MM.1S (cell line): ENCODE results near the gene ZBTB34.

Experiments used
- DNase-seq: peaks from one replicate; pipeline ENCODE4 v3.0.0-alpha.2; 2015
- H2AFZ ChIP-seq: fragments of 300-600 bp; sonication (generic); 2 replicates; pipeline ENCODE4 v1.6.0; 2016; ENCODE audit warnings: antibody characterized with exemption, low read length
- H3F3A ChIP-seq: fragments of 300-600 bp; sonication (generic); 2 replicates; pipeline ENCODE4 v1.6.1; 2016; ENCODE audit warnings: mild to moderate bottlenecking, antibody characterized with exemption, low read length, moderate library complexity, mixed read lengths; ENCODE audit not compliant: insufficient read depth
- H3K27ac ChIP-seq: fragments of 300-600 bp; sonication (generic); 2 replicates; pipeline ENCODE4 v1.5.1; 2016; ENCODE audit warnings: mild to moderate bottlenecking, low read length
- H3K27me3 ChIP-seq: fragments of 300-600 bp; sonication (generic); replicated peaks from 2 replicates; pipeline ENCODE4 v1.6.0; 2016; ENCODE audit warnings: low read length; ENCODE audit not compliant: insufficient read depth
- H3K36me3 ChIP-seq: fragments of 300-600 bp; sonication (generic); replicated peaks from 2 replicates; pipeline ENCODE4 v1.6.1; 2016; ENCODE audit warnings: mild to moderate bottlenecking, low read length, mixed read lengths; ENCODE audit not compliant: insufficient read depth
- H3K4me1 ChIP-seq: fragments of 300-600 bp; sonication (generic); 2 replicates; pipeline ENCODE4 v1.6.1; 2016; ENCODE audit warnings: low read length, mixed read lengths
- H3K4me2 ChIP-seq: fragments of 300-600 bp; sonication (generic); 2 replicates; pipeline ENCODE4 v1.6.0; 2016; ENCODE audit warnings: low read depth, low read length
- H3K4me3 ChIP-seq: fragments of 300-600 bp; sonication (generic); 2 replicates; pipeline ENCODE4 v1.5.1; 2016; ENCODE audit warnings: low read length, mixed read lengths
- H3K79me2 ChIP-seq: fragments of 300-600 bp; sonication (generic); 2 replicates; pipeline ENCODE4 v1.6.1; 2016; ENCODE audit warnings: mixed run types, low read length, mixed read lengths
- H3K9ac ChIP-seq: fragments of 300-600 bp; sonication (generic); 2 replicates; pipeline ENCODE4 v1.6.1; 2016; ENCODE audit warnings: low read length, mixed read lengths
- H3K9me2 ChIP-seq: fragments of 300-600 bp; sonication (generic); replicated peaks from 2 replicates; pipeline ENCODE4 v1.6.1; 2016; ENCODE audit warnings: mild to moderate bottlenecking, low read length, mixed read lengths; ENCODE audit not compliant: insufficient read depth
- H3K9me3 ChIP-seq: fragments of 300-600 bp; sonication (generic); replicated peaks from 2 replicates; pipeline ENCODE4 v1.6.1; 2016; ENCODE audit warnings: mild to moderate bottlenecking, low read length, mixed read lengths; ENCODE audit not compliant: insufficient read depth
- H4K20me1 ChIP-seq: fragments of 300-600 bp; sonication (generic); 2 replicates; pipeline ENCODE4 v1.6.1; 2016; ENCODE audit warnings: mild to moderate bottlenecking, low read length, moderate library complexity, mixed read lengths; ENCODE audit not compliant: insufficient read depth
- EZH2 ChIP-seq: fragments of 300-600 bp; sonication (generic); optimal IDR thresholded peaks from 2 replicates; pipeline ENCODE3; 2017; ENCODE audit warnings: low read depth, mild to moderate bottlenecking, antibody characterized with exemption, low read length, mixed read lengths
- EZH2phosphoT487 ChIP-seq: fragments of 300-600 bp; sonication (generic); IDR thresholded peaks from 2 replicates; pipeline ENCODE4 v1.6.1; 2018; ENCODE audit warnings: antibody characterized with exemption, low read length
- TF ChIP-seq, protein P1 (sequence below): fragments of 300-600 bp; sonication (generic); IDR thresholded peaks from 2 replicates; pipeline ENCODE4 v1.5.1; 2016; ENCODE audit warnings: antibody characterized with exemption, low read length, mixed read lengths

The ZBTB34 gene

DNA sequence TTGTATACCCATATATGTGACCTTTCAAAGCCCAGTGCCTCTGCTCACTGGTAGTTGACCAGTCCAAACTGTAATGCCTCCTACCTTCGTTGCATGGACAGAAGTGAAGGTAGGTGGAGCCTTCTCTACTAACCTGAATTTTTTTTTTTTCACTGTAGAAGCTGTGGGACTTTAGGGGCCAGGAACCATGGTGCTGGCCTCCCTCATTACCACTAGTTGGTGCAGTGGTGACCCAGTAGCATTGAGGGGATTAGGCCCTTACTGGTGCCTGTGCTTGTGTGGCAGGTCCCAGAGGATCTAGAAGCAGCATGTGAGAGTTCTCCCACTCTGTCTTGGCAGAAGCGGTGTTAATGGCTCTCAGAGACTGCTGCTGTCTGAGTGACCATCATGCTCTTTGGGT lies 56.5 kb downstream of the ZBTB34 start:
- Histone ChIP-seq H3F3A (no peaks in the 10 kb centered on the region; the same call in 1 of the 2 replicates), H3K27me3 (no peaks in the 10 kb centered on the region), H3K9ac (no peak overlapping the region), H3K4me2 (no peak overlapping the region), H3K9me2 (no peaks in the 10 kb centered on the region), H4K20me1 (no peaks in the 10 kb centered on the region), H3K9me3 (no peaks in the 10 kb centered on the region), H3K36me3 (no peaks in the 10 kb centered on the region), H3K27ac (no peak overlapping the region), H3K4me1 (peaks cover 8% of the 10 kb centered on the region; the same call in 1 of the 2 replicates), H3K79me2 (peaks cover 57% of the 10 kb centered on the region), H2AFZ (no peak overlapping the region), H3K4me3 (no peak overlapping the region)
- no peak for DNase-seq
- no peak for TF ChIP-seq EZH2
- TF ChIP-seq EZH2phosphoT487 = no peak
- TF ChIP-seq, protein P1, sequence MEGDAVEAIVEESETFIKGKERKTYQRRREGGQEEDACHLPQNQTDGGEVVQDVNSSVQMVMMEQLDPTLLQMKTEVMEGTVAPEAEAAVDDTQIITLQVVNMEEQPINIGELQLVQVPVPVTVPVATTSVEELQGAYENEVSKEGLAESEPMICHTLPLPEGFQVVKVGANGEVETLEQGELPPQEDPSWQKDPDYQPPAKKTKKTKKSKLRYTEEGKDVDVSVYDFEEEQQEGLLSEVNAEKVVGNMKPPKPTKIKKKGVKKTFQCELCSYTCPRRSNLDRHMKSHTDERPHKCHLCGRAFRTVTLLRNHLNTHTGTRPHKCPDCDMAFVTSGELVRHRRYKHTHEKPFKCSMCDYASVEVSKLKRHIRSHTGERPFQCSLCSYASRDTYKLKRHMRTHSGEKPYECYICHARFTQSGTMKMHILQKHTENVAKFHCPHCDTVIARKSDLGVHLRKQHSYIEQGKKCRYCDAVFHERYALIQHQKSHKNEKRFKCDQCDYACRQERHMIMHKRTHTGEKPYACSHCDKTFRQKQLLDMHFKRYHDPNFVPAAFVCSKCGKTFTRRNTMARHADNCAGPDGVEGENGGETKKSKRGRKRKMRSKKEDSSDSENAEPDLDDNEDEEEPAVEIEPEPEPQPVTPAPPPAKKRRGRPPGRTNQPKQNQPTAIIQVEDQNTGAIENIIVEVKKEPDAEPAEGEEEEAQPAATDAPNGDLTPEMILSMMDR = peak; percentile 11; the same call in 1 of the 2 replicates

DNA sequence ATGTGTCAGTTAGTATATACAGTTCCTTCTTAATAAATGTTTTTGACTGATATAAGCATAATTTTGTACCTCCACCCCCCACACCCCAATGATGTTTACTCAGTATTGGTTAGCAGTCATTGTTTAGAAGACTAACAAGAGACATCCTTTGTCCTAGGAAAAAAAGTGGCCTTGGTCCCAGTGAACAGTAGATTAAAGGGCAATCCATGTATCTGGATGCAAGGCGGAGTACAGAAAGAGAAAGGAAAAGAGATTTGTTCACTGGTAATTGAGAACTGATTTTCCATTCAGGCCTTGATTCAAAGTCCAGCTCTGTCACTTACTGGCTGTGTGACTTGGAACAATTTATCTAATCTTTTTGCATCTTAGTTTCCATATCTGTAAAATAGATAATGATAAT lies 58.8 kb downstream of the ZBTB34 start:
- no peak overlapping the region for H3K27ac ChIP-seq
- peaks cover 5% of the 10 kb centered on the region; the same call in 1 of the 2 replicates for H3K4me1 ChIP-seq
- no peak overlapping the region for H3K4me2 ChIP-seq
- H3K27me3 ChIP-seq = no peaks in the 10 kb centered on the region
- no peaks in the 10 kb centered on the region for H3K36me3 ChIP-seq
- no peak for TF ChIP-seq EZH2
- TF ChIP-seq, protein P1 = no peak
- no peak for TF ChIP-seq EZH2phosphoT487
- H3K4me3 ChIP-seq = no peak overlapping the region
- H4K20me1 ChIP-seq = no peaks in the 10 kb centered on the region
- no peaks in the 10 kb centered on the region for H3K9me2 ChIP-seq
- H3F3A ChIP-seq = no peaks in the 10 kb centered on the region; the same call in 1 of the 2 replicates
- no peak overlapping the region for H3K9ac ChIP-seq
- H3K9me3 ChIP-seq = no peaks in the 10 kb centered on the region
- no peak overlapping the region for H2AFZ ChIP-seq
- DNase-seq = no peak
- H3K79me2 ChIP-seq = peaks cover 80% of the 10 kb centered on the region

DNA sequence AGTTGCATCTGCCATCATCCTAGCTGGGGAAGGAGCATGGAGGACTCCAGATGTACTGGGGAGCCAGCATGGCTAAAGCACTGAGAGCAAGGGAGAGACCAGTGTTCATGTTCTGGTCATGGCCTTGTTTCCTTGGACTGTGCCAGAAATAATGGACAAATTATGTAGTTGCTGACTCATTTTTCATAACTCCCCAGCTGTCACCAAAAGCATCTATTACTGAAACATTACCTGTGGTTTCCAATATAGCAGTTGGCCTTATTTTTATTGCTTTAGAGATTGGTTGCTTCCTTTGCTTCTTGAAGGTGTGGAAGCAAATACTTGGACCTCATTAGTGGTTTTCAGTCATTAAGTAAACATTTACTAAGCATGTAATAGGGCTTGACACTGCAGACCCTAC lies 65.4 kb downstream of the ZBTB34 start:
- DNase-seq = peak; percentile 53
- peak overlapping the region; percentile 54; the same call in 1 of the 2 replicates for H3K27ac ChIP-seq
- H3K4me3 ChIP-seq = no peak overlapping the region
- H3K9me3 ChIP-seq = no peaks in the 10 kb centered on the region
- no peaks in the 10 kb centered on the region for H3K27me3 ChIP-seq
- H3K4me2 ChIP-seq = peak overlapping the region; percentile 27
- H3K36me3 ChIP-seq = no peaks in the 10 kb centered on the region
- peaks cover 70% of the 10 kb centered on the region for H3K79me2 ChIP-seq
- peaks cover 5% of the 10 kb centered on the region; the same call in 1 of the 2 replicates for H3F3A ChIP-seq
- no peaks in the 10 kb centered on the region for H4K20me1 ChIP-seq
- no peak overlapping the region for H3K9ac ChIP-seq
- TF ChIP-seq EZH2phosphoT487 (no peak), EZH2 (no peak)
- TF ChIP-seq, protein P1 = no peak
- H2AFZ ChIP-seq = no peak overlapping the region
- no peaks in the 10 kb centered on the region for H3K9me2 ChIP-seq
- peaks cover 15% of the 10 kb centered on the region for H3K4me1 ChIP-seq
